Esophagus muscularis mucosa (tissue), 4 donors: ENCODE data around the gene PNPLA1. TPM values are rescaled to one million over a fixed set of nuclear protein-coding genes. Genes with fewer than 3 reads are reported as not detected.

Source experiments
- DNase-seq: peaks from one replicate; pipeline ENCODE4 v3.0.0-alpha.2; 2017; ENCODE audit errors: extremely low spot score
- H3K27ac ChIP-seq, 4 donors: fragments of 200-600 bp; sonication (generic); replicated peaks in 1 of 4; 1 replicate in 3 of 4; 2 replicates in 1 of 4; pipeline ENCODE4 v1.5.1; 2016 to 2019; ENCODE audit warnings: mild to moderate bottlenecking in 1 of 4
- H3K27me3 ChIP-seq, 4 donors: fragments of 200-600 bp; sonication (generic); one replicate each; pipeline versions ENCODE4 v1.5.1 to v1.6.0; 2016 to 2019
- H3K36me3 ChIP-seq, 4 donors: fragments of 200-600 bp; sonication (generic); one replicate each; pipeline ENCODE4 v1.5.1; 2016 to 2019
- H3K4me1 ChIP-seq, 4 donors: fragments of 200-600 bp; sonication (generic); one replicate each; pipeline ENCODE4 v1.5.1; 2016 to 2019
- H3K4me3 ChIP-seq, 4 donors: fragments of 200-600 bp; sonication (generic); 1 replicate in 2 of 4; 2 replicates in 2 of 4; pipeline ENCODE4 v1.5.1; 2016 to 2019; ENCODE audit warnings: mild to moderate bottlenecking in 4 of 4, moderate library complexity in 1 of 4
- H3K9me3 ChIP-seq, 4 donors: fragments of 200-600 bp; sonication (generic); 1 replicate in 3 of 4; 2 replicates in 1 of 4; pipeline ENCODE4 v1.5.1; 2016 to 2019
- CTCF ChIP-seq, 3 experiments: fragments of 200-600 bp in 2 of 3; fragments of 450-650 bp in 1 of 3; sonication (generic) in 2 of 3; IDR thresholded peaks; one replicate each; pipeline ENCODE4 v1.5.1; 2017 to 2019; ENCODE audit warnings: antibody characterized with exemption in 3 of 3, mild to moderate bottlenecking in 2 of 3, moderate library complexity in 1 of 3
- EP300 ChIP-seq: sonication (generic); formaldehyde crosslinking; IDR thresholded peaks from one replicate; pipeline ENCODE4 v1.6.1; 2017; ENCODE audit warnings: antibody characterized with exemption
- POLR2A ChIP-seq: fragments of 450-650 bp; IDR thresholded peaks from one replicate; pipeline ENCODE4 v1.6.1; 2017; ENCODE audit warnings: antibody characterized with exemption, moderate library complexity, mild to moderate bottlenecking, low read depth
- POLR2AphosphoS5 ChIP-seq, 2 donors: sonication (generic); formaldehyde crosslinking; IDR thresholded peaks; one replicate each; pipeline ENCODE4 v1.6.1; 2017; ENCODE audit warnings: antibody characterized with exemption in 2 of 2
- WGBS: methylation state at CpG from one replicate; pipeline ENCODE4 v1.1.5; 2018; 5-methylcytosine and 5-hydroxymethylcytosine counted together
- intact Hi-C: fragments of 100-400 bp; cut with DNase I; formaldehyde crosslinking; loops from one replicate; pipeline ENCODE4 v1.15.1; 2023
- total RNA-seq, 4 donors: library from RNA; depleted of rRNA; stranded (reverse); fragments of >200 nt; gene quantifications; one replicate each; pipeline versions ENCODE4 v1.1.0 to v1.2.1, GENCODE V29; 2016

Gene PNPLA1
- total RNA-seq, 4 donors from 2014 or later: 0.33 TPM; not detected in 3

GRCh38 chr6:36292170-36292569, 22.3 kb downstream of the PNPLA1 start:
- Histone ChIP-seq H3K27me3 (peaks cover 0 to 26% (median 0%) of the 10 kb centered on the region in 4 donors), H3K27ac (no peak overlapping the region), H3K36me3 (no peaks in the 10 kb centered on the region), H3K4me3 (no peak overlapping the region), H3K4me1 (no peaks in the 10 kb centered on the region), H3K9me3 (no peaks in the 10 kb centered on the region)
- intact Hi-C loops: no loop called here
- TF ChIP-seq POLR2A (no peak), EP300 (no peak), POLR2AphosphoS5 (IDR thresholded peaks at IDR 0.05) (no peak), CTCF (IDR thresholded peaks at IDR 0.05) (no peak)
- 86% methylated on average over 6 of the region's 6 CpGs for WGBS
- no peak for DNase-seq

- WGBS: 52% methylated on average over 1 of the region's 1 CpG
- H3K4me1 ChIP-seq: no peaks in the 10 kb centered on the region
- H3K27me3 ChIP-seq: peaks cover 0 to 18% (median 0%) of the 10 kb centered on the region in 4 donors
- no peaks in the 10 kb centered on the region for H3K9me3 ChIP-seq
- H3K4me3 ChIP-seq: no peak overlapping the region
- H3K36me3 ChIP-seq: no peaks in the 10 kb centered on the region
- DNase-seq: no peak
- H3K27ac ChIP-seq: no peak overlapping the region
- TF ChIP-seq CTCF (IDR thresholded peaks at IDR 0.05): no peak
- TF ChIP-seq POLR2AphosphoS5 (IDR thresholded peaks at IDR 0.05): no peak
- TF ChIP-seq EP300: no peak
- no peak for TF ChIP-seq POLR2A
- intact Hi-C loops: no loop called here
Measured at GRCh38 chr6:36296240-36296639, 26.4 kb downstream of the PNPLA1 start.

- TF ChIP-seq CTCF (IDR thresholded peaks at IDR 0.05) (no peak), EP300 (no peak), POLR2AphosphoS5 (IDR thresholded peaks at IDR 0.05) (no peak)
- no peak for DNase-seq
- Histone ChIP-seq H3K9me3 (no peaks in the 10 kb centered on the region), H3K27me3 (peaks cover 0 to 20% (median 0%) of the 10 kb centered on the region in 4 donors), H3K4me3 (no peak overlapping the region), H3K27ac (no peak overlapping the region), H3K36me3 (no peaks in the 10 kb centered on the region), H3K4me1 (peaks cover 0 to 5% (median 2%) of the 10 kb centered on the region in 4 donors)
- intact Hi-C loops: no loop called here
- WGBS: 88% methylated on average over 6 of the region's 6 CpGs
Measured at GRCh38 chr6:36297051-36297450, 27.2 kb downstream of the PNPLA1 start.

DNA sequence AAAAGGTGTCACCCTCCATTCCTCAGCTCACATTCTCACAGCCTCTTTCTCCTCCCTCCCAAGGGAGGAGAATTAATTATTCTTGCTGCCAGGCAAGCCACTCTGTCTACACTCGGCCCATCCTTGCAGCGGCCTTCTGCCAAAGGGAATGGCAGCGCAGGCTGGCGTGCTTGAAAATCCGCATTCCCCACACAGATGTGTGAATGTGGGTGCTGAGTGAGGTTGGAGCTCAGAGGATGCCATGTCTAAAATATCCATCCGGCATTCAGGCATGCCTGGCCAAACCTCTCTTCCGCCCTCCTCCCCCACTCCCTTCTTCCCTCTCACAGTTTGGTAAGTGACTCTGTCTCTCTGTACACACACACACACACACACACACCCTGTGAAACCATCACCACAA, 27.7 kb downstream of the PNPLA1 start:
- Histone ChIP-seq H3K36me3 (no peaks in the 10 kb centered on the region), H3K27ac (no peak overlapping the region), H3K9me3 (no peaks in the 10 kb centered on the region), H3K4me3 (no peak overlapping the region), H3K27me3 (peaks cover 0 to 18% (median 0%) of the 10 kb centered on the region in 4 donors), H3K4me1 (peaks cover 0 to 10% (median 4%) of the 10 kb centered on the region in 4 donors)
- TF ChIP-seq EP300 (no peak), POLR2A (no peak), POLR2AphosphoS5 (IDR thresholded peaks at IDR 0.05) (no peak), CTCF (IDR thresholded peaks at IDR 0.05) (no peak)
- intact Hi-C loops: no loop called here
- WGBS: 73% methylated on average over 7 of the region's 7 CpGs
- no peak for DNase-seq

GRCh38 chr6:36298027-36298426, 28.2 kb downstream of the PNPLA1 start:
- 83% methylated on average over 4 of the region's 4 CpGs for WGBS
- intact Hi-C loops: no loop called here
- H3K27me3 ChIP-seq: peaks cover 0 to 13% (median 0%) of the 10 kb centered on the region in 4 donors

More at GRCh38 chr6:36298027-36298426, 28.2 kb downstream of the PNPLA1 start:
- Histone ChIP-seq H3K4me3 (no peak overlapping the region), H3K27ac (no peak overlapping the region), H3K4me1 (peaks cover 0 to 14% (median 6%) of the 10 kb centered on the region in 4 donors), H3K36me3 (no peaks in the 10 kb centered on the region), H3K9me3 (no peaks in the 10 kb centered on the region)
- DNase-seq: no peak
- no peak for TF ChIP-seq EP300
- no peak for TF ChIP-seq CTCF (IDR thresholded peaks at IDR 0.05)
- TF ChIP-seq POLR2AphosphoS5 (IDR thresholded peaks at IDR 0.05): no peak
- no peak for TF ChIP-seq POLR2A
